Measurements from ENCODE around the gene SUFU. TPM values are rescaled to one million over a fixed set of nuclear protein-coding genes. Genes with fewer than 3 reads are reported as not detected.

Gene SUFU
- total RNA-seq, 4 donors from 2014 or later, result 6.5 to 11.0 (median 9.2) TPM

- H3K27me3 ChIP-seq, result no peaks in the 10 kb centered on the region
- H3K4me3 ChIP-seq, result no peak overlapping the region
- no peaks in the 10 kb centered on the region for H3K9me3 ChIP-seq
- DNase-seq, result no peak
- H3K36me3 ChIP-seq, result peaks cover 0 to 14% (median 0%) of the 10 kb centered on the region in 3 donors
- peak overlapping the region in 2 of 4 donors; percentile 30 to 64 for H3K27ac ChIP-seq
- H3K4me1 ChIP-seq, result peaks cover 0 to 22% (median 3%) of the 10 kb centered on the region in 4 donors
- TF ChIP-seq CTCF (IDR thresholded peaks at IDR 0.05) (no peak), POLR2A (IDR thresholded peaks at IDR 0.05) (no peak)
Observed at GRCh38 chr10:102611514-102612087, 107.8 kb downstream of the SUFU start.

- no peak overlapping the region for H3K4me3 ChIP-seq
- peak overlapping the region; percentile 11 to 64 (median 53) for H3K27ac ChIP-seq
- peaks cover 0 to 22% (median 3%) of the 10 kb centered on the region in 4 donors for H3K4me1 ChIP-seq
- no peaks in the 10 kb centered on the region for H3K9me3 ChIP-seq
- peak in 1 of 3 donors; percentile 34 for DNase-seq
- H3K27me3 ChIP-seq, result no peaks in the 10 kb centered on the region
- TF ChIP-seq POLR2A (IDR thresholded peaks at IDR 0.05) (no peak), CTCF (IDR thresholded peaks at IDR 0.05) (no peak)
- H3K36me3 ChIP-seq, result peaks cover 0 to 25% (median 0%) of the 10 kb centered on the region in 3 donors
Observed at GRCh38 chr10:102612964-102613275, 109.1 kb downstream of the SUFU start.

- no peaks in the 10 kb centered on the region for H3K9me3 ChIP-seq
- H3K36me3 ChIP-seq, result peaks cover 0 to 25% (median 0%) of the 10 kb centered on the region in 3 donors
- TF ChIP-seq POLR2A (IDR thresholded peaks at IDR 0.05) (no peak), CTCF (IDR thresholded peaks at IDR 0.05) (no peak)
- H3K27ac ChIP-seq, result peak overlapping the region; percentile 11 to 64 (median 53)
- no peak overlapping the region for H3K4me3 ChIP-seq
- H3K4me1 ChIP-seq, result peaks cover 0 to 22% (median 3%) of the 10 kb centered on the region in 4 donors
- no peaks in the 10 kb centered on the region for H3K27me3 ChIP-seq
- DNase-seq, result no peak
Observed at GRCh38 chr10:102613286-102613685, 109.5 kb downstream of the SUFU start.

GRCh38 chr10:102613785-102614184 is 110.0 kb downstream of the SUFU start:
- Histone ChIP-seq H3K36me3 (peaks cover 0 to 25% (median 0%) of the 10 kb centered on the region in 3 donors), H3K27ac (peak overlapping the region; percentile 11 to 64 (median 34)), H3K4me3 (no peak overlapping the region), H3K4me1 (peaks cover 0 to 22% (median 3%) of the 10 kb centered on the region in 4 donors), H3K9me3 (no peaks in the 10 kb centered on the region), H3K27me3 (no peaks in the 10 kb centered on the region)
- TF ChIP-seq POLR2A (IDR thresholded peaks at IDR 0.05) (no peak), CTCF (IDR thresholded peaks at IDR 0.05) (no peak)
- no peak for DNase-seq

GRCh38 chr10:102614888-102615287 is 111.1 kb downstream of the SUFU start:
- H3K27me3 ChIP-seq, result no peaks in the 10 kb centered on the region
- peak overlapping the region in 1 of 4 donors; percentile 40 for H3K27ac ChIP-seq
- peaks cover 0 to 31% (median 0%) of the 10 kb centered on the region in 3 donors for H3K36me3 ChIP-seq
- TF ChIP-seq CTCF (IDR thresholded peaks at IDR 0.05) (no peak), POLR2A (IDR thresholded peaks at IDR 0.05) (no peak)
- H3K4me3 ChIP-seq, result no peak overlapping the region
- H3K9me3 ChIP-seq, result no peaks in the 10 kb centered on the region
- peaks cover 0 to 31% (median 4%) of the 10 kb centered on the region in 4 donors for H3K4me1 ChIP-seq
- no peak for DNase-seq

Data from Peyer's patch (tissue), 4 donors.